ENCODE measurements around the gene BCL11A. TPM values are rescaled to one million over a fixed set of nuclear protein-coding genes. Genes with fewer than 3 reads are reported as not detected.

BCL11A gene
- total RNA-seq, 1 donor from 2014 or later = 6.7 TPM

DNA sequence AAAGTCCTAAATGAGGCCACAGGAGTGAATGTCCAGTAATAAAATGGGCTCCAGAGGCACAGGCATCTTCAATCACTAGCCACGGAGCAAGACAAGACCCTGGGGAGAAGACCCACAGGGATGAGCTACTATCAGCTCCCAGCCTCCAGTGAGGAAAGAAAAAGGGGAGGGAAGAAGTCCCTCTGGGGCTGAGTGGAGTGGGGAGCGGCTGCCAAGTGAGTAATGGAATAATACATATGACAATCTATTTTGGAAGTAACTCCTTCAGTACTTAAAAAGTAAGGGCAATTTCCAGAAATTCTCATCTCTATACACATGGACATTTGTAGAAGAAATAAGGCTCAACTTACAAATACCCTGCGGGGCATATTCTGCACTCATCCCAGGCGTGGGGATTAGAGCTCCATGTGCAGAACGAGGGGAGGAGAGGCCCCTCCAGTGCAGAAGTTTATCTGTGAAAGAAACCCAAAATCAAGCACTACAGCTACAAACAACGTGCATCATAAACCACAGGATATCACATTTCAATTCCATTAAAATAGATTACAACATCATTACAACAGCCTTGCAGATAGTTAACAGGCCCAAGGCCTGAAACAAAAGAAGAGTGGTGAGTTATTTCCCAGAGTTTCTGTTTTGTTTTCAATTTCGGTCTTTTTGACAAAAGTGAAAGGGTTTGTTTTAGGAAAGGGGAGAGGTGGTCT is 84.9 kb downstream of the BCL11A start:
- no peaks in the 10 kb centered on the region for H3K27me3 ChIP-seq (ENCODE audit: control insufficient read depth, insufficient read depth, low read length)
- DNase-seq (ENCODE audit: low read depth) = no peak

GRCh38 chr2:60466161-60466702 is 87.2 kb downstream of the BCL11A start:
- no peaks in the 10 kb centered on the region for H3K27me3 ChIP-seq (ENCODE audit: control insufficient read depth, insufficient read depth, low read length)
- no peaks in the 10 kb centered on the region for H3K36me3 ChIP-seq (ENCODE audit: control insufficient read depth, insufficient read depth, low read length)
- TF ChIP-seq, protein P1, sequence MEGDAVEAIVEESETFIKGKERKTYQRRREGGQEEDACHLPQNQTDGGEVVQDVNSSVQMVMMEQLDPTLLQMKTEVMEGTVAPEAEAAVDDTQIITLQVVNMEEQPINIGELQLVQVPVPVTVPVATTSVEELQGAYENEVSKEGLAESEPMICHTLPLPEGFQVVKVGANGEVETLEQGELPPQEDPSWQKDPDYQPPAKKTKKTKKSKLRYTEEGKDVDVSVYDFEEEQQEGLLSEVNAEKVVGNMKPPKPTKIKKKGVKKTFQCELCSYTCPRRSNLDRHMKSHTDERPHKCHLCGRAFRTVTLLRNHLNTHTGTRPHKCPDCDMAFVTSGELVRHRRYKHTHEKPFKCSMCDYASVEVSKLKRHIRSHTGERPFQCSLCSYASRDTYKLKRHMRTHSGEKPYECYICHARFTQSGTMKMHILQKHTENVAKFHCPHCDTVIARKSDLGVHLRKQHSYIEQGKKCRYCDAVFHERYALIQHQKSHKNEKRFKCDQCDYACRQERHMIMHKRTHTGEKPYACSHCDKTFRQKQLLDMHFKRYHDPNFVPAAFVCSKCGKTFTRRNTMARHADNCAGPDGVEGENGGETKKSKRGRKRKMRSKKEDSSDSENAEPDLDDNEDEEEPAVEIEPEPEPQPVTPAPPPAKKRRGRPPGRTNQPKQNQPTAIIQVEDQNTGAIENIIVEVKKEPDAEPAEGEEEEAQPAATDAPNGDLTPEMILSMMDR (IDR thresholded peaks at IDR 0.05; ENCODE audit: insufficient read depth, low read length, poor library complexity, severe bottlenecking) = no peak
- H3K4me3 ChIP-seq (ENCODE audit: low read depth, low read length) = no peak overlapping the region
- no peak for DNase-seq (ENCODE audit: low read depth)

More for the DNA sequence above, 84.9 kb downstream of the BCL11A start:
- TF ChIP-seq, protein P1 (IDR thresholded peaks at IDR 0.05; ENCODE audit: insufficient read depth, low read length, poor library complexity, severe bottlenecking) = no peak
- Histone ChIP-seq H3K4me3 (ENCODE audit: low read depth, low read length) (no peak overlapping the region), H3K36me3 (ENCODE audit: control insufficient read depth, insufficient read depth, low read length) (no peaks in the 10 kb centered on the region)

DNA sequence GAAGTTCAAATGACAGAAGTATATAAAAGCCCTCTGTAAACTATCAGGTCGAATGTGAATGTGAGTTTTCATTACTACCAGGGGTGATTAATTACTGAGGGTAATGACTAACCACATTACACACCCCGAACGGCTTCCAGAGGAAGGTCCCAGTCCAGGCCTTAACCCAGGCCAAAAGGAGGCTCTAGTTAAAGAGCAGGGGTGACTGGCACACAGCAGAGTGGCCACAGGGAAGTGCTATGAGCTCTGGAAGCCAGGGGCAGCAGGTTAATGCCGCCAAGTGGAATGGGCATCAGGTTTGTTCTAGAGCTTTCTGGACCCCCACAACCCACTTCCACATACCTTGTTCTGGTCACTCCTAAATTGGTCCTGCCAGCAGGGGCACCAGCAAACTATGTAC is 87.7 kb downstream of the BCL11A start:
- TF ChIP-seq, protein P1 (IDR thresholded peaks at IDR 0.05; ENCODE audit: insufficient read depth, low read length, poor library complexity, severe bottlenecking) = no peak
- Histone ChIP-seq H3K4me3 (ENCODE audit: low read depth, low read length) (no peak overlapping the region), H3K36me3 (ENCODE audit: control insufficient read depth, insufficient read depth, low read length) (no peaks in the 10 kb centered on the region), H3K27me3 (ENCODE audit: control insufficient read depth, insufficient read depth, low read length) (no peaks in the 10 kb centered on the region)
- no peak for DNase-seq (ENCODE audit: low read depth)

DNA sequence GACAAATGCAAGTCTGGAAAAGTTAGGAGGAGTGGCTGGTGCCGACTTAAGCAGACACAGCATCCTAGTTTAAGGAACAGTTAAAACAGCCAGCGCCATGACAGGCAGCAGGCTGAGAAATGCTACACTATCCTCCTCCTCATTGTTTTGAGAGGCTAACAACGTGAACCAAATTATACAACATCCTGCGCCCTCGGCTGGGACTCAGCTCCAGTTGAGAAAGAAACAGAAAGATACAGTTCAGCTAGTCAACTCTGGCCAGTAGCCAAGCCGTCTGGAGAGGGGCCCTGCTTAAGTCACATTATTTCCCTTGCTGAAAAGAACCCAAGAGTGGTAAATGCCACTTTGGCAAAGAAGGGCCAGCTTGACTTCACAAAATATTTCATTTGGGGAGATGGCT is 90.2 kb downstream of the BCL11A start:
- DNase-seq (ENCODE audit: low read depth) = no peak
- Histone ChIP-seq H3K27me3 (ENCODE audit: control insufficient read depth, insufficient read depth, low read length) (no peaks in the 10 kb centered on the region), H3K36me3 (ENCODE audit: control insufficient read depth, insufficient read depth, low read length) (no peaks in the 10 kb centered on the region), H3K4me3 (ENCODE audit: low read depth, low read length) (no peak overlapping the region)
- TF ChIP-seq, protein P1 (IDR thresholded peaks at IDR 0.05; ENCODE audit: insufficient read depth, low read length, poor library complexity, severe bottlenecking) = no peak

DNA sequence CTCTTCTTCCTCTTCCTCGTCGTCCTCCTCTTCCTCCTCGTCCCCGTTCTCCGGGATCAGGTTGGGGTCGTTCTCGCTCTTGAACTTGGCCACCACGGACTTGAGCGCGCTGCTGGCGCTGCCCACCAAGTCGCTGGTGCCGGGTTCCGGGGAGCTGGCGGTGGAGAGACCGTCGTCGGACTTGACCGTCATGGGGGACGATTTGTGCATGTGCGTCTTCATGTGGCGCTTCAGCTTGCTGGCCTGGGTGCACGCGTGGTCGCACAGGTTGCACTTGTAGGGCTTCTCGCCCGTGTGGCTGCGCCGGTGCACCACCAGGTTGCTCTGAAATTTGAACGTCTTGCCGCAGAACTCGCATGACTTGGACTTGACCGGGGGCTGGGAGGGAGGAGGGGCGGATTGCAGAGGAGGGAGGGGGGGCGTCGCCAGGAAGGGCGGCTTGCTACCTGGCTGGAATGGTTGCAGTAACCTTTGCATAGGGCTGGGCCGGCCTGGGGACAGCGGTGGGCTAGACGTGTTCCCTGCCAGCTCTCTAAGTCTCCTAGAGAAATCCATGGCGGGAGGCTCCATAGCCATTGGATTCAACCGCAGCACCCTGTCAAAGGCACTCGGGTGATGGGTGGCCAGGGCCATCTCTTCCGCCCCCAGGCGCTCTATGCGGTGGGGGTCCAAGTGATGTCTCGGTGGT is 91.9 kb downstream of the BCL11A start:
- no peaks in the 10 kb centered on the region for H3K27me3 ChIP-seq (ENCODE audit: control insufficient read depth, insufficient read depth, low read length)
- no peak for DNase-seq (ENCODE audit: low read depth)
- no peaks in the 10 kb centered on the region for H3K36me3 ChIP-seq (ENCODE audit: control insufficient read depth, insufficient read depth, low read length)
- no peak overlapping the region for H3K4me3 ChIP-seq (ENCODE audit: low read depth, low read length)
- TF ChIP-seq, protein P1 (IDR thresholded peaks at IDR 0.05; ENCODE audit: insufficient read depth, low read length, poor library complexity, severe bottlenecking) = no peak

Measured in kidney epithelial cell (primary cell).